ENCODE data around the gene SEMA4B. TPM values are rescaled to one million over a fixed set of nuclear protein-coding genes. Genes with fewer than 3 reads are reported as not detected.

Gene SEMA4B
- total and polyA plus RNA-seq, 2 donors from 2014 or later = 28.7 to 190 TPM

DNA sequence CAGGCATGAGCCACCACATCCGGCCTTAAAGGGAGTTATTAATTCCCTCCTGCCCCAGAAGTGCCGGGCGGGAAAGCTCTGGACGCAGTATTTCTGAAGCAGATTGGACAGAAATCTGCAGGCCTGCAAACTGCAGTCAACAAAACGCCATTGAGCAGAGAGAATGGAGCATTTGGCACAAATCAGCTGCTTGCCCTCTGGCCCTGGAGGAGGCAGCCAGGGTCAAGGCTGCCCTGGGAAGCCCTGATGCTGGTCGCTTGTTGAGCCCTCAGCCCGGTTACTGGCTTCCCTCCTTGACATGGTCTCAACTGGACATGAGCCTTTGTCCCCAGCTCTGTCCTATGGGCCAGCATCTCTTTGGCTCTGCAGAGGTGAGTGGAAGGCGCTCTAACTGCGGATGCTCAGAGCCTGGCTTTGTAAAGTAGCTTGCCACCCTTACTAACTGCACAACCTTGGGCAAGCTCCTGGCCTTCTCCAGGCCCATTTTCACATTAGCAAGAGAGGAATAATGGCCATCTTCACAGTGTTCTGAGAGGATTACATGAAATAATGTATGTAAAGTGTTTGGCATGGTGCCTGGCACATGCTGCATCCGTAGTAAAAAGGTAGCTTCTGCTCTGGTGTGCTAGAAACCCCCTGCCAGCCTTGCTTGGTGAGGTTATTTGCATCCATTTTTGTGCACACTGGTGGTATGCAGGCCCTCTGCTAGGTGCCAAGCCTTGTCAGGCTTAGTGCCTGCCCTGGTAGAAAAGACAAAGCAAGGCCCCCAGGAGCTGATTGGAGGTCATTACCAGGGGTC is 4.1 kb downstream of the SEMA4B start:
- no peak overlapping the region for H3K4me3 ChIP-seq (ENCODE audit: low read length in 3 of 3)
- H3K27me3 ChIP-seq (ENCODE audit: control insufficient read depth, insufficient read depth, low read length) = no peaks in the 10 kb centered on the region
- H3K9me3 ChIP-seq (ENCODE audit: control insufficient read depth in 2 of 3, insufficient read depth in 1 of 3, low read length in 3 of 3) = no peaks in the 10 kb centered on the region
- no peak overlapping the region for H3K9ac ChIP-seq (ENCODE audit: low read length in 3 of 3)
- TF ChIP-seq CTCF (IDR thresholded peaks at IDR 0.05; ENCODE audit: borderline replicate concordance, extremely low read depth, insufficient read depth) = no peak
- no peak overlapping the region for H3K27ac ChIP-seq (ENCODE audit: low read depth in 2 of 2, low read length in 2 of 2)
- intact Hi-C loops (cut with DNase I) = no loop called here
- H3K36me3 ChIP-seq (ENCODE audit: control insufficient read depth in 2 of 3, insufficient read depth in 3 of 3, low read length in 3 of 3) = peaks cover 0 to 4% (median 3%) of the 10 kb centered on the region in 3 donors
- DNase-seq (peak in 1 of 5 donors; percentile 56), FAIRE-seq (no peak)
- H3K4me1 ChIP-seq (ENCODE audit: control insufficient read depth in 2 of 3, insufficient read depth in 2 of 3, low read depth in 1 of 3, low read length in 3 of 3) = peaks cover 0 to 15% (median 13%) of the 10 kb centered on the region in 3 donors

- Histone ChIP-seq H3K36me3 (ENCODE audit: control insufficient read depth in 2 of 3, insufficient read depth in 3 of 3, low read length in 3 of 3) (peaks cover 0 to 4% (median 4%) of the 10 kb centered on the region in 3 donors), H3K4me1 (ENCODE audit: control insufficient read depth in 2 of 3, insufficient read depth in 2 of 3, low read depth in 1 of 3, low read length in 3 of 3) (peaks cover 0 to 15% (median 13%) of the 10 kb centered on the region in 3 donors), H3K27ac (ENCODE audit: low read depth in 2 of 2, low read length in 2 of 2) (no peak overlapping the region), H3K9me3 (ENCODE audit: control insufficient read depth in 2 of 3, insufficient read depth in 1 of 3, low read length in 3 of 3) (no peaks in the 10 kb centered on the region), H3K9ac (ENCODE audit: low read length in 3 of 3) (no peak overlapping the region), H3K4me3 (ENCODE audit: low read length in 3 of 3) (no peak overlapping the region), H3K27me3 (ENCODE audit: control insufficient read depth, insufficient read depth, low read length) (no peaks in the 10 kb centered on the region)
- FAIRE-seq (no peak), DNase-seq (peak in 1 of 5 donors; percentile 60)
- no peak for TF ChIP-seq CTCF (IDR thresholded peaks at IDR 0.05; ENCODE audit: borderline replicate concordance, extremely low read depth, insufficient read depth)
- intact Hi-C loops (cut with DNase I) = no loop called here
Observed at GRCh38 chr15:90205886-90206285, 4.8 kb downstream of the SEMA4B start.

DNA sequence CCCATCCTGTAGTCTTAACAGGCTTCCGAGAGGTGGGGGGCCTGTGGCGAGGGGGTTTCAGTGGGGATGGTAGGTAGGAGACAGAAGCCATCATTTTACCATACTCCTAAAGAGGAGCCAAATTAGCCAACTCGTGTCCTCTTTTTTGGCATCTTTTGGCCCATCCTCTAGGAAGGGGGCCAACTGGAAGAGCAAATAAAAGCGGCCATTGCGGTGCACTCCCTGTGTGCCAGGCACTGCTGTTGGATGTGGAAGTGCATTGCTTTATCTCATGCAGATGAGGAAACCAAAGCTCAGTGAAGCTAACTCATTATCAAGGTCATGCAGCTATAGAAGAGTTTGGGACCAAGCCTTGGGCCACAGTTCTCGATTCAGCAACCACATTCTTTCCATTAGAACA is 6.1 kb downstream of the SEMA4B start:
- TF ChIP-seq CTCF (IDR thresholded peaks at IDR 0.05; ENCODE audit: borderline replicate concordance, extremely low read depth, insufficient read depth) = no peak
- peaks cover 0 to 4% (median 4%) of the 10 kb centered on the region in 3 donors for H3K36me3 ChIP-seq (ENCODE audit: control insufficient read depth in 2 of 3, insufficient read depth in 3 of 3, low read length in 3 of 3)
- H3K9ac ChIP-seq (ENCODE audit: low read length in 3 of 3) = no peak overlapping the region
- DNase-seq (no peak), FAIRE-seq (no peak)
- H3K4me3 ChIP-seq (ENCODE audit: low read length in 3 of 3) = no peak overlapping the region
- H3K4me1 ChIP-seq (ENCODE audit: control insufficient read depth in 2 of 3, insufficient read depth in 2 of 3, low read depth in 1 of 3, low read length in 3 of 3) = peaks cover 0 to 27% (median 22%) of the 10 kb centered on the region in 3 donors
- no peak overlapping the region for H3K27ac ChIP-seq (ENCODE audit: low read depth in 2 of 2, low read length in 2 of 2)
- intact Hi-C loops (cut with DNase I) = no loop called here
- H3K27me3 ChIP-seq (ENCODE audit: control insufficient read depth, insufficient read depth, low read length) = no peaks in the 10 kb centered on the region
- H3K9me3 ChIP-seq (ENCODE audit: control insufficient read depth in 2 of 3, insufficient read depth in 1 of 3, low read length in 3 of 3) = no peaks in the 10 kb centered on the region
